Upper lobe of left lung (tissue), 6 donors: Measurements from ENCODE around the gene LIPF. TPM values are rescaled to one million over a fixed set of nuclear protein-coding genes. Genes with fewer than 3 reads are reported as not detected.
A peak's percentile ranks its signal among the peaks of the same experiment; 100 is the strongest.

Experiments
- ATAC-seq, 2 donors: fragments of 200-7000 bp; cut with Tn5 transposase; one replicate each; pipeline ENCODE4 v1.9.1; 2022; ENCODE audit warnings: mild to moderate bottlenecking in 2 of 2, moderate library complexity in 2 of 2; ENCODE audit not compliant: low FRiP score in 2 of 2
- DNase-seq, 2 donors: peaks; one replicate each; pipeline ENCODE4 v3.0.0-alpha.2; 2019 to 2020
- H3K27ac ChIP-seq, 4 donors: fragments of 200-600 bp; sonication (generic); one replicate each; pipeline ENCODE4 v1.5.1; 2016 to 2019
- H3K27me3 ChIP-seq, 4 donors: fragments of 200-600 bp; sonication (generic); one replicate each; pipeline ENCODE4 v1.5.1; 2017 to 2019
- H3K36me3 ChIP-seq, 4 donors: fragments of 200-600 bp; sonication (generic); one replicate each; pipeline ENCODE4 v1.5.1; 2016 to 2019
- H3K4me1 ChIP-seq, 4 donors: fragments of 200-600 bp; sonication (generic); one replicate each; pipeline ENCODE4 v1.5.1; 2018 to 2019
- H3K4me3 ChIP-seq, 4 donors: fragments of 200-600 bp; sonication (generic); one replicate each; pipeline ENCODE4 v1.5.1; 2017 to 2019; ENCODE audit warnings: mild to moderate bottlenecking in 2 of 4, moderate library complexity in 1 of 4
- H3K9me3 ChIP-seq, 4 donors: fragments of 200-600 bp; sonication (generic); one replicate each; pipeline ENCODE4 v1.5.1; 2018 to 2019
- EP300 ChIP-seq, 4 donors: sonication (generic); formaldehyde crosslinking; IDR thresholded peaks; one replicate each; pipeline ENCODE4 v1.5.1; 2017; ENCODE audit warnings: antibody characterized with exemption in 4 of 4, control low read depth in 2 of 4
- POLR2A ChIP-seq, 4 donors: fragments of 450-650 bp; IDR thresholded peaks; one replicate each; pipeline ENCODE4 v1.5.1; 2016 to 2017; ENCODE audit warnings: antibody characterized with exemption in 4 of 4, mild to moderate bottlenecking in 2 of 4
- POLR2AphosphoS5 ChIP-seq, 2 donors: sonication (generic); formaldehyde crosslinking; IDR thresholded peaks; one replicate each; pipeline ENCODE4 v1.5.1; 2017; ENCODE audit warnings: antibody characterized with exemption in 2 of 2
- WGBS, 2 donors: methylation state at CpG; one replicate each; pipeline ENCODE4 v1.1.5; 2017 to 2018; 5-methylcytosine and 5-hydroxymethylcytosine counted together
- total RNA-seq, 6 donors: library from RNA; depleted of rRNA in 4 of 6; stranded (reverse); fragments of >200 nt in 4 of 6; gene quantifications; one replicate each; pipeline versions ENCODE4 v1.1.0 to v1.2.1, GENCODE V29; 2016 to 2021
- TF ChIP-seq, protein P1 (sequence below), 6 experiments: fragments of 450-650 bp in 4 of 6; fragments of 200-600 bp in 2 of 6; sonication (generic) in 2 of 6; IDR thresholded peaks; one replicate each; pipeline ENCODE4 v1.5.1; 2016 to 2019; ENCODE audit warnings: antibody characterized with exemption in 6 of 6
- donor health status: DM: no; HTN: no; CAD: no; lungs with moderate emphysema.
- donor health status: DM: no; HTN: yes; CAD: no; lungs with severe emphysema.

The LIPF gene
- total RNA-seq, 6 donors from 2014 or later: not detected

DNA sequence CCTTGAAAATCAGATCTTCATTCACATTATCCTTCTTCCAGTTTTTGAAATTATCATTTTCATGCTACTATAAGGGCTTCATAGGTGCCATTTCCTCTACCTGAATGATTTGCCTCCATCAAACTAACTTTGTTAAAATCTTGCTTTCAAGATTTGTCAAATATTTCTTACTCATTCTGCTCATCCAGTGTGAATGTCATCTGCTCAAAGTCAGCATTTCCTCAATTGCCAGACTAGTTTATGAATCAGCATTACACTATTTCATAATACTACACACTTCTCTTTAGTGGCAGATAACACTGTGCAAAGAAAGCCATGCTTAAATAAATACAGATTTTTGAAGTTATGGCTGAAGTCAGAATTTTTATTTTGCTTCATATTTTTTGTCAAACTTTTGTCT, 21.3 kb upstream of the LIPF start:
- Histone ChIP-seq H3K4me3 (no peak overlapping the region), H3K27ac (no peak overlapping the region), H3K27me3 (no peaks in the 10 kb centered on the region), H3K9me3 (peaks cover 0 to 3% (median 0%) of the 10 kb centered on the region in 4 donors), H3K36me3 (no peaks in the 10 kb centered on the region), H3K4me1 (peaks cover 0 to 5% (median 0%) of the 10 kb centered on the region in 4 donors)
- DNase-seq (no peak), ATAC-seq (peak in 1 of 2 donors; percentile 49)
- TF ChIP-seq, protein P1, sequence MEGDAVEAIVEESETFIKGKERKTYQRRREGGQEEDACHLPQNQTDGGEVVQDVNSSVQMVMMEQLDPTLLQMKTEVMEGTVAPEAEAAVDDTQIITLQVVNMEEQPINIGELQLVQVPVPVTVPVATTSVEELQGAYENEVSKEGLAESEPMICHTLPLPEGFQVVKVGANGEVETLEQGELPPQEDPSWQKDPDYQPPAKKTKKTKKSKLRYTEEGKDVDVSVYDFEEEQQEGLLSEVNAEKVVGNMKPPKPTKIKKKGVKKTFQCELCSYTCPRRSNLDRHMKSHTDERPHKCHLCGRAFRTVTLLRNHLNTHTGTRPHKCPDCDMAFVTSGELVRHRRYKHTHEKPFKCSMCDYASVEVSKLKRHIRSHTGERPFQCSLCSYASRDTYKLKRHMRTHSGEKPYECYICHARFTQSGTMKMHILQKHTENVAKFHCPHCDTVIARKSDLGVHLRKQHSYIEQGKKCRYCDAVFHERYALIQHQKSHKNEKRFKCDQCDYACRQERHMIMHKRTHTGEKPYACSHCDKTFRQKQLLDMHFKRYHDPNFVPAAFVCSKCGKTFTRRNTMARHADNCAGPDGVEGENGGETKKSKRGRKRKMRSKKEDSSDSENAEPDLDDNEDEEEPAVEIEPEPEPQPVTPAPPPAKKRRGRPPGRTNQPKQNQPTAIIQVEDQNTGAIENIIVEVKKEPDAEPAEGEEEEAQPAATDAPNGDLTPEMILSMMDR (IDR thresholded peaks at IDR 0.05): no peak
- TF ChIP-seq POLR2AphosphoS5 (IDR thresholded peaks at IDR 0.05): no peak
- no peak for TF ChIP-seq POLR2A (IDR thresholded peaks at IDR 0.05)
- TF ChIP-seq EP300 (IDR thresholded peaks at IDR 0.05): no peak

DNA sequence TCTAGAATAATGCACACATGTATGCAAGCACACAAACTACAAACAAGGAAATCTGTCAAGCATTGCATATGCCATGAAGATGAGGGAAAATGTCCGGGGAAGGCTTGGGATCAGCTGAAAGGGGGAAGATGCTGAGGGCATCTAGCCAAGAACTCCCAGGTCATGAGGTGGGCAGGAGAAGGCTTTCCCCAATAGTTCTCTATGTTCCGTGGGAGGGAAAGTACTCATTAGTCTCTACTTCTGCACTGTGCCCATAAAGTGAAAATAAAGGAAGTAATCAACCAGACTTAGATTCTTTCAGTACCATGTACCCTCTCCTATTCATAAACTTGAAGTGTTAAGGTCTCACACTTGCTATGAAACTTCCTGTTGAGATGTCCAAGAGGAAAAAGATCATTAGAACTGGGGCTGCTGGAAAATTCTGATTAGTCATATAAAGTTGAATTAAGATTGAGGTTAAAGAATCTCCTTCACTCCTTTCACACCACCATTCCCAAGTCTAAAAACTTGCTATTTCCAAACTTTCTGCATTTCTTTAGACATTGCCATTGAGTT, 17.1 kb upstream of the LIPF start:
- Histone ChIP-seq H3K9me3 (no peaks in the 10 kb centered on the region), H3K4me1 (peaks cover 0 to 5% (median 0%) of the 10 kb centered on the region in 4 donors), H3K4me3 (no peak overlapping the region), H3K36me3 (no peaks in the 10 kb centered on the region), H3K27ac (no peak overlapping the region), H3K27me3 (no peaks in the 10 kb centered on the region)
- ATAC-seq: no peak
- 60 to 62% methylated on average over 2 of the region's 2 CpGs for WGBS, 2 donors
- no peak for DNase-seq
- TF ChIP-seq, protein P1 (IDR thresholded peaks at IDR 0.05): no peak
- TF ChIP-seq POLR2A (IDR thresholded peaks at IDR 0.05) (no peak), EP300 (IDR thresholded peaks at IDR 0.05) (no peak), POLR2AphosphoS5 (IDR thresholded peaks at IDR 0.05) (no peak)

DNA sequence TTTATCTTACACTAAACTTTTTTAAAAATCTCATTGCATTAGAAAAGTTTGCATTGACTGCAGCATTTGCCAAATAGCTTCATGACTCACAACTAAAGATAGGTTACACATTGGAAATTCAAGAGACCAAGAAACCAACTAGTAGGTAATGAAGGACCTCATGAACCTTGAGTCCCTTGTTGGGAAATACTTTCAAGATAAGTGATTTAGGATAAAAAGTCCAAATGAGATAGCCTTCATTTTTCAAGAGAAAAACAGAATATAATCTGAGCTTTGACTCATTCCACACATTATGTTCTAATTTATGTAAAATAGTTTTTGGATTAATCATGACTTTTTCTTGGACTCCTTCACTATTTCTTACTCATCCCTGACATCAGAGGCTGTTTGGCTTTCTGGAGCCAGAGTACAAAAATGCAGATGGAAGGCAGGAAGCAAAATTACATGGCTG, 13.1 kb upstream of the LIPF start:
- Histone ChIP-seq H3K36me3 (no peaks in the 10 kb centered on the region), H3K9me3 (no peaks in the 10 kb centered on the region), H3K4me1 (no peaks in the 10 kb centered on the region), H3K27me3 (no peaks in the 10 kb centered on the region), H3K27ac (no peak overlapping the region), H3K4me3 (no peak overlapping the region)
- ATAC-seq (no peak), DNase-seq (no peak)
- TF ChIP-seq, protein P1 (IDR thresholded peaks at IDR 0.05): no peak
- no peak for TF ChIP-seq POLR2A (IDR thresholded peaks at IDR 0.05)
- TF ChIP-seq EP300 (IDR thresholded peaks at IDR 0.05): no peak
- no peak for TF ChIP-seq POLR2AphosphoS5 (IDR thresholded peaks at IDR 0.05)

DNA sequence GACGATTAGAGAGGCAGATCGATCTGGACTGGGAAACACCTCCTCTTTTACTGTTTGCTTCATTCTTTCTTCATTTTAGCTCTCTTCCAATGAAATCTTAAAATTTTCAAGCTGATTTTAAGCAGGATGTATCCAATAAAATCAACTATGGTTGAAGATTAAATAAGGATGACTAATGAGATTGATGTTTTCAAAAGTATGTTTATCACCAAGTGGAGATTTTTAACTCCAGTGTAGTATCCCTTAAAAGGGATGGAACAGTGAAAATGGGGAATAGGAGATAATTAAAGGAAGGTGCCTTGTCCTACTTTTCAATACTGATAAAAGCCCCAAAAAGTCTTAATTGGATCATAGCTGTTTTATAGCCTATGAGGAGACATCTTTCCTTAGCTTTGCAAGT, 11.6 kb upstream of the LIPF start:
- no peak for TF ChIP-seq POLR2AphosphoS5 (IDR thresholded peaks at IDR 0.05)
- TF ChIP-seq EP300 (IDR thresholded peaks at IDR 0.05): no peak
- TF ChIP-seq POLR2A (IDR thresholded peaks at IDR 0.05): no peak
- TF ChIP-seq, protein P1 (IDR thresholded peaks at IDR 0.05): no peak
- Histone ChIP-seq H3K36me3 (no peaks in the 10 kb centered on the region), H3K4me1 (no peaks in the 10 kb centered on the region), H3K27me3 (no peaks in the 10 kb centered on the region), H3K9me3 (no peaks in the 10 kb centered on the region), H3K27ac (no peak overlapping the region), H3K4me3 (no peak overlapping the region)
- ATAC-seq (no peak), DNase-seq (no peak)
- 90 to 91% methylated on average over 2 of the region's 2 CpGs for WGBS, 2 donors

DNA sequence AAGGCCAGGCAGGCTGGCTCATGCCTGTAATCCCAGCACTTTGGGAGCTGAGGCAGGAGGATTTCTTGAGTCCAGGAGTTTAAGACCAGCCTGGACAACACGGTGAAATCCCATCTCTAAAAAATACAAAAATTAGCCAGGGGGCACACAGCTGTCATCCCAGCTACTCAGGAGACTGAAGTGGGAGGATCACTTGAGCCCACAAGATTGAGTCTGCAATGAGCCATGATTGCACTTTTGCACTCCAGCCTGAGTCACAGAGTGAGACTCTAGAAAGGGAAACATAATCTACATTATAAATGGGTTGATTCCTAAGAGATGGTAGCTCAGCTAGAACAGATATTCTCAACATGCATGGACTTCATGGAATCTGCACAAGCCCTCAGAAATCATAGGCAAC, 6.3 kb upstream of the LIPF start:
- H3K4me1 ChIP-seq: no peaks in the 10 kb centered on the region
- TF ChIP-seq, protein P1 (IDR thresholded peaks at IDR 0.05): no peak
- no peak for TF ChIP-seq EP300 (IDR thresholded peaks at IDR 0.05)
- TF ChIP-seq POLR2AphosphoS5 (IDR thresholded peaks at IDR 0.05): no peak
- TF ChIP-seq POLR2A (IDR thresholded peaks at IDR 0.05): no peak
- H3K36me3 ChIP-seq: no peaks in the 10 kb centered on the region
- H3K27me3 ChIP-seq: no peaks in the 10 kb centered on the region
- DNase-seq (no peak), ATAC-seq (no peak)
- 74 to 92% methylated on average over 1 of the region's 1 CpG for WGBS, 2 donors
- H3K27ac ChIP-seq: no peak overlapping the region
- no peaks in the 10 kb centered on the region for H3K9me3 ChIP-seq
- no peak overlapping the region for H3K4me3 ChIP-seq
